Ishikawa (cell line): Measurements from ENCODE around the gene LRPAP1.

Source experiments
- CEBPB ChIP-seq: IDR thresholded peaks from 2 replicates; pipeline ENCODE4 v1.6.1; 2012
- CREB1 ChIP-seq: IDR thresholded peaks from 2 replicates; pipeline ENCODE4 v1.6.1; 2012; ENCODE audit warnings: low read depth
- EGR1 ChIP-seq: IDR thresholded peaks from 2 replicates; pipeline ENCODE4 v1.6.1; 2012
- EP300 ChIP-seq: IDR thresholded peaks from 2 replicates; pipeline ENCODE4 v1.6.1; 2012; ENCODE audit warnings: borderline replicate concordance
- FOXM1 ChIP-seq: IDR thresholded peaks from 2 replicates; pipeline ENCODE4 v1.6.1; 2012; ENCODE audit warnings: low read depth, borderline replicate concordance
- MAX ChIP-seq: IDR thresholded peaks from 2 replicates; pipeline ENCODE4 v1.6.1; 2012
- NFIC ChIP-seq: IDR thresholded peaks from 2 replicates; pipeline ENCODE4 v1.6.1; 2012
- RAD21 ChIP-seq: IDR thresholded peaks from 2 replicates; pipeline ENCODE4 v1.6.1; 2012; ENCODE audit warnings: low read depth
- REST ChIP-seq: IDR thresholded peaks from 2 replicates; pipeline ENCODE4 v1.6.1; 2012; ENCODE audit warnings: low read depth, mild to moderate bottlenecking
- TAF1 ChIP-seq: IDR thresholded peaks from 2 replicates; pipeline ENCODE4 v1.6.1; 2012; ENCODE audit warnings: low read depth, mild to moderate bottlenecking
- TCF12 ChIP-seq: IDR thresholded peaks from 2 replicates; pipeline ENCODE4 v1.6.1; 2012; ENCODE audit warnings: low read depth
- TEAD4 ChIP-seq: IDR thresholded peaks from 2 replicates; pipeline ENCODE4 v1.6.1; 2012
- USF1 ChIP-seq: IDR thresholded peaks from 2 replicates; pipeline ENCODE4 v1.6.1; 2012
- ZBTB7A ChIP-seq: IDR thresholded peaks from 2 replicates; pipeline ENCODE4 v1.6.1; 2012; ENCODE audit warnings: low read depth

Gene LRPAP1

GRCh38 chr4:3505231-3505630 is 27.0 kb downstream of the LRPAP1 start:
- no peak for TF ChIP-seq EGR1
- no peak for TF ChIP-seq TAF1
- no peak for TF ChIP-seq TCF12
- TF ChIP-seq REST: no peak
- TF ChIP-seq RAD21: no peak
- TF ChIP-seq MAX: no peak
- no peak for TF ChIP-seq CEBPB
- TF ChIP-seq TEAD4: no peak
- TF ChIP-seq ZBTB7A: no peak

GRCh38 chr4:3502941-3503936 is 29.0 kb downstream of the LRPAP1 start:
- no peak for TF ChIP-seq REST
- TF ChIP-seq TEAD4: no peak
- TF ChIP-seq CREB1: no peak
- TF ChIP-seq TAF1: no peak
- no peak for TF ChIP-seq MAX
- no peak for TF ChIP-seq TCF12
- no peak for TF ChIP-seq FOXM1
- TF ChIP-seq EP300: no peak
- no peak for TF ChIP-seq ZBTB7A
- TF ChIP-seq USF1: no peak

- no peak for TF ChIP-seq TAF1
Observed at GRCh38 chr4:3501825-3502425, 30.3 kb downstream of the LRPAP1 start.

GRCh38 chr4:3501126-3501824 is 30.9 kb downstream of the LRPAP1 start:
- TF ChIP-seq ZBTB7A (no peak), TCF12 (no peak), CEBPB (no peak), EP300 (no peak), CREB1 (no peak), MAX (no peak), RAD21 (no peak), FOXM1 (no peak), NFIC (no peak)

- TF ChIP-seq EGR1 (no peak), RAD21 (no peak), NFIC (no peak), CREB1 (no peak), FOXM1 (no peak), TCF12 (no peak), TEAD4 (no peak)
Observed at GRCh38 chr4:3500634-3501101, 31.6 kb downstream of the LRPAP1 start.

- TF ChIP-seq EGR1 (no peak), EP300 (no peak), USF1 (no peak), MAX (no peak), TAF1 (no peak), TEAD4 (no peak)
Observed at GRCh38 chr4:3500111-3500510, 32.1 kb downstream of the LRPAP1 start.
